HEK293 (cell line): ENCODE measurements around the gene PDLIM1.

Experiments
- BCL11B ChIP-seq: fragments of 450-650 bp; formaldehyde crosslinking; IDR thresholded peaks from 2 replicates; pipeline ENCODE4 v1.5.1; 2016; ENCODE audit warnings: low read depth, missing biosample characterization, missing genetic modification characterization
- IKZF3 ChIP-seq: fragments of 450-650 bp; IDR thresholded peaks from 2 replicates; pipeline ENCODE4 v1.5.0; 2018; ENCODE audit warnings: missing biosample characterization, mild to moderate bottlenecking, missing genetic modification characterization, moderate library complexity
- KLF16 ChIP-seq: fragments of 450-650 bp; formaldehyde crosslinking; IDR thresholded peaks from 2 replicates; pipeline ENCODE4 v1.5.1; 2017; ENCODE audit warnings: missing biosample characterization, missing genetic modification characterization
- MZF1 ChIP-seq: fragments of 450-650 bp; formaldehyde crosslinking; IDR thresholded peaks from 2 replicates; pipeline ENCODE4 v1.5.1; 2017; ENCODE audit warnings: missing biosample characterization, missing genetic modification characterization, borderline replicate concordance
- PRDM1 ChIP-seq: fragments of 450-650 bp; formaldehyde crosslinking; IDR thresholded peaks from 2 replicates; pipeline ENCODE4; 2016; ENCODE audit warnings: missing biosample characterization, missing genetic modification characterization
- SP7 ChIP-seq: fragments of 450-650 bp; formaldehyde crosslinking; IDR thresholded peaks from 2 replicates; pipeline ENCODE4 v1.5.1; 2016; ENCODE audit warnings: missing biosample characterization, missing genetic modification characterization
- ZBTB20 ChIP-seq: fragments of 450-650 bp; formaldehyde crosslinking; IDR thresholded peaks from 2 replicates; pipeline ENCODE4 v1.5.1; 2016; ENCODE audit warnings: missing biosample characterization, missing genetic modification characterization
- ZBTB8A ChIP-seq: fragments of 450-650 bp; formaldehyde crosslinking; IDR thresholded peaks from 2 replicates; pipeline ENCODE4 v1.5.1; 2016; ENCODE audit warnings: missing biosample characterization, missing genetic modification characterization
- ZNF169 ChIP-seq: fragments of 450-650 bp; formaldehyde crosslinking; IDR thresholded peaks from 2 replicates; pipeline ENCODE4 v1.5.1; 2016; ENCODE audit warnings: missing biosample characterization, missing genetic modification characterization
- ZNF184 ChIP-seq: fragments of 450-650 bp; IDR thresholded peaks from 2 replicates; pipeline ENCODE4 v1.5.1; 2018; ENCODE audit warnings: missing biosample characterization, mild to moderate bottlenecking, missing genetic modification characterization
- ZNF19 ChIP-seq: fragments of 450-650 bp; formaldehyde crosslinking; IDR thresholded peaks from 2 replicates; pipeline ENCODE4; 2016; ENCODE audit warnings: missing biosample characterization, missing genetic modification characterization, low read depth
- ZNF202 ChIP-seq: fragments of 450-650 bp; formaldehyde crosslinking; IDR thresholded peaks from 2 replicates; pipeline ENCODE4 v1.5.1; 2016; ENCODE audit warnings: missing biosample characterization, missing genetic modification characterization, borderline replicate concordance
- ZNF223 ChIP-seq: fragments of 450-650 bp; formaldehyde crosslinking; IDR thresholded peaks from 2 replicates; pipeline ENCODE4 v1.5.1; 2016; ENCODE audit warnings: missing biosample characterization, missing genetic modification characterization
- ZNF292 ChIP-seq: fragments of 450-650 bp; formaldehyde crosslinking; IDR thresholded peaks from 2 replicates; pipeline ENCODE4 v1.5.1; 2016; ENCODE audit warnings: low read depth, missing biosample characterization, missing genetic modification characterization, borderline replicate concordance
- ZNF335 ChIP-seq: fragments of 450-650 bp; formaldehyde crosslinking; conservative IDR thresholded peaks from 2 replicates; pipeline ENCODE4 v1.5.1; 2016; ENCODE audit warnings: missing biosample characterization, missing genetic modification characterization
- ZNF366 ChIP-seq: fragments of 450-650 bp; formaldehyde crosslinking; conservative IDR thresholded peaks from 2 replicates; pipeline ENCODE4 v1.5.1; 2016; ENCODE audit warnings: missing biosample characterization, missing genetic modification characterization
- ZNF48 ChIP-seq: fragments of 450-650 bp; formaldehyde crosslinking; IDR thresholded peaks from 2 replicates; pipeline ENCODE4 v1.5.1; 2016; ENCODE audit warnings: missing biosample characterization, missing genetic modification characterization
- ZNF501 ChIP-seq: fragments of 450-650 bp; formaldehyde crosslinking; IDR thresholded peaks from 2 replicates; pipeline ENCODE4 v1.5.1; 2016; ENCODE audit warnings: missing biosample characterization, missing genetic modification characterization
- ZNF558 ChIP-seq: fragments of 450-650 bp; formaldehyde crosslinking; IDR thresholded peaks from 2 replicates; pipeline ENCODE4 v1.5.1; 2016; ENCODE audit warnings: missing biosample characterization, missing genetic modification characterization
- ZNF560 ChIP-seq: fragments of 450-650 bp; formaldehyde crosslinking; IDR thresholded peaks from 2 replicates; pipeline ENCODE4 v1.5.1; 2017; ENCODE audit warnings: missing biosample characterization, missing genetic modification characterization, borderline replicate concordance
- ZNF571 ChIP-seq: fragments of 450-650 bp; formaldehyde crosslinking; IDR thresholded peaks from 2 replicates; pipeline ENCODE4 v1.5.0; 2017; ENCODE audit warnings: missing biosample characterization, missing genetic modification characterization
- ZNF610 ChIP-seq: fragments of 450-650 bp; formaldehyde crosslinking; IDR thresholded peaks from 2 replicates; pipeline ENCODE4 v1.5.1; 2016; ENCODE audit warnings: missing biosample characterization, missing genetic modification characterization, borderline replicate concordance
- ZNF621 ChIP-seq: fragments of 450-650 bp; formaldehyde crosslinking; IDR thresholded peaks from 2 replicates; pipeline ENCODE4 v1.5.1; 2017; ENCODE audit warnings: missing biosample characterization, missing genetic modification characterization
- ZNF629 ChIP-seq: fragments of 450-650 bp; formaldehyde crosslinking; IDR thresholded peaks from 2 replicates; pipeline ENCODE4 v1.5.1; 2017; ENCODE audit warnings: missing biosample characterization, missing genetic modification characterization
- ZNF658 ChIP-seq: fragments of 450-650 bp; formaldehyde crosslinking; IDR thresholded peaks from 2 replicates; pipeline ENCODE4; 2016; ENCODE audit warnings: missing biosample characterization, missing genetic modification characterization
- ZNF660 ChIP-seq: fragments of 450-650 bp; IDR thresholded peaks from 2 replicates; pipeline ENCODE4 v1.5.1; 2018; ENCODE audit warnings: missing biosample characterization, mild to moderate bottlenecking, missing genetic modification characterization
- ZNF664 ChIP-seq: fragments of 450-650 bp; formaldehyde crosslinking; IDR thresholded peaks from 2 replicates; pipeline ENCODE4 v1.5.1; 2016; ENCODE audit warnings: missing biosample characterization, missing genetic modification characterization
- TF ChIP-seq, protein P1 (sequence below): fragments of 450-650 bp; IDR thresholded peaks from 2 replicates; pipeline ENCODE4 v1.5.1; 2018; ENCODE audit warnings: missing biosample characterization, mild to moderate bottlenecking, missing genetic modification characterization
- TF ChIP-seq, protein P2 (sequence below): fragments of 450-650 bp; formaldehyde crosslinking; IDR thresholded peaks from 2 replicates; pipeline ENCODE4 v1.5.1; 2016; ENCODE audit warnings: missing biosample characterization, missing genetic modification characterization
- TF ChIP-seq, protein P3 (sequence below): fragments of 450-650 bp; formaldehyde crosslinking; conservative IDR thresholded peaks from 2 replicates; pipeline ENCODE4 v1.5.1; 2016; ENCODE audit warnings: low read depth, missing biosample characterization, missing genetic modification characterization
- TF ChIP-seq, protein P4 (sequence below): fragments of 450-650 bp; formaldehyde crosslinking; IDR thresholded peaks from 2 replicates; pipeline ENCODE4 v1.5.1; 2016; ENCODE audit warnings: missing biosample characterization, missing genetic modification characterization
- TF ChIP-seq, protein P5 (sequence below): fragments of 450-650 bp; formaldehyde crosslinking; IDR thresholded peaks from 2 replicates; pipeline ENCODE4 v1.5.1; 2016; ENCODE audit warnings: missing biosample characterization, missing genetic modification characterization

The PDLIM1 gene

DNA sequence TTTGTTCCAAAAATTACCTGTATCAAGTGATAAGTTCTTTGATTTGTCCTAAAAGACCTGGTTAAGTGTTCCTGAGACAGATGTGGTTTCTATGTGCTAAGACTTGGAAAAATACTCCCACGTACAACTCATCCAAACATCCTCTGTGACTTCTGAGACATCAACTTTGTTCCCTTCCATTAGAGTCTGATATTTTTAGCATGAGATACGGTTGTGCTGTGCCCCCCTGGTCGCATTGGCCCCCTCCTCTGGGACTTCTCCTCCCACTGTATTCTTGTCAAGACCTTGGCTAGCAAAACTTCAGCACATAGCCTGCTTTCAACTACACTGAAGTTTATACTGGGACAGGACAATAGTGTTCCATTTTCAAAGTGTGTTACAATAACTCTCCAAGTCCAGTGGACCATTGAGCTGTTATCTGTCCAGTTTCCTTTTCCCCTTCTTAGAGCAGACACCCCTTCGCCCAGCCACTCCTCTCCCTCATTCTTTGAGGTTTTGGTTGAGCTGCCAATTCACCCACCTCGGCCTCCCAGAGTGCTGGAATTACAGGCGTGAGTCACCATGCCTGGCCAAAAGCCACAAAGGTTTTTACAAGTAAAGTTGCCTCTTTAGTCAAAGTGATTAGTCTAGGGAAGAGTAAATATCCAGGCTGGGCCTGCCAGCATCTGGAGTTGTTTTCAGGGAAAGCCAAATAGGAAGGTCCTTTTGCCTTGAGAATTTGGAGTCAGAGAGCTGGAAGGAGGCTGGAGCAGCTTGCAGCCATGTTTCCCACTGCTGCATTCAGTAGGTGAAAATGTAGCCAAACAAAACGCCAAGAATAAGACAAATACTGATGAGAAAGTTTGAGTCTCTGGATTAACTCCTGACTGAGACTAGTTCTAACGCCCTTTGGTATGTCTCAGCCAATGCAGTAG lies 17.8 kb upstream of the PDLIM1 start (continued):
- TF ChIP-seq ZNF660 (tag by site-specific recombination) (peak; percentile 97), ZNF560 (tag by site-specific recombination) (no peak), MZF1 (peak; percentile 62; the same call in 1 of the 2 replicates), KLF16 (no peak), ZNF169 (tag by site-specific recombination) (no peak), ZNF621 (tag by site-specific recombination) (no peak), ZNF19 (tag by site-specific recombination) (no peak), ZNF184 (tag by site-specific recombination) (peak; percentile 70), ZNF571 (tag by site-specific recombination) (no peak), BCL11B (tag by site-specific recombination) (no peak; the same call in 1 of the 2 replicates), ZNF558 (tag by site-specific recombination) (peak; percentile 69; the same call in 1 of the 2 replicates), ZNF658 (no peak), ZNF292 (tag by site-specific recombination) (no peak), ZNF501 (tag by site-specific recombination) (peak; percentile 35; the same call in 1 of the 2 replicates), ZBTB20 (tag by site-specific recombination) (peak; percentile 38; the same call in 1 of the 2 replicates), ZNF48 (tag by site-specific recombination) (no peak), ZNF366 (peak; percentile 96), ZNF223 (no peak), ZNF629 (tag by site-specific recombination) (peak; percentile 84), PRDM1 (tag by site-specific recombination) (peak; percentile 94), ZNF610 (tag by site-specific recombination) (peak; percentile 83; the same call in 1 of the 2 replicates), ZBTB8A (0 out of 2 replicates have a peak, but pooled peaks have one; percentile 23), ZNF335 (peak; percentile 48; the same call in 1 of the 2 replicates), IKZF3 (tag by site-specific recombination) (peak; percentile 86), SP7 (tag by site-specific recombination) (peak; percentile 92), ZNF664 (tag by site-specific recombination) (no peak), ZNF202 (tag by site-specific recombination) (no peak)
- TF ChIP-seq, protein P1, sequence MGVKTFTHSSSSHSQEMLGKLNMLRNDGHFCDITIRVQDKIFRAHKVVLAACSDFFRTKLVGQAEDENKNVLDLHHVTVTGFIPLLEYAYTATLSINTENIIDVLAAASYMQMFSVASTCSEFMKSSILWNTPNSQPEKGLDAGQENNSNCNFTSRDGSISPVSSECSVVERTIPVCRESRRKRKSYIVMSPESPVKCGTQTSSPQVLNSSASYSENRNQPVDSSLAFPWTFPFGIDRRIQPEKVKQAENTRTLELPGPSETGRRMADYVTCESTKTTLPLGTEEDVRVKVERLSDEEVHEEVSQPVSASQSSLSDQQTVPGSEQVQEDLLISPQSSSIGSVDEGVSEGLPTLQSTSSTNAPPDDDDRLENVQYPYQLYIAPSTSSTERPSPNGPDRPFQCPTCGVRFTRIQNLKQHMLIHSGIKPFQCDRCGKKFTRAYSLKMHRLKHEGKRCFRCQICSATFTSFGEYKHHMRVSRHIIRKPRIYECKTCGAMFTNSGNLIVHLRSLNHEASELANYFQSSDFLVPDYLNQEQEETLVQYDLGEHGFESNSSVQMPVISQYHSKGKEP (tag by site-specific recombination), result peak; percentile 75; the same call in 1 of the 2 replicates
- TF ChIP-seq, protein P2, sequence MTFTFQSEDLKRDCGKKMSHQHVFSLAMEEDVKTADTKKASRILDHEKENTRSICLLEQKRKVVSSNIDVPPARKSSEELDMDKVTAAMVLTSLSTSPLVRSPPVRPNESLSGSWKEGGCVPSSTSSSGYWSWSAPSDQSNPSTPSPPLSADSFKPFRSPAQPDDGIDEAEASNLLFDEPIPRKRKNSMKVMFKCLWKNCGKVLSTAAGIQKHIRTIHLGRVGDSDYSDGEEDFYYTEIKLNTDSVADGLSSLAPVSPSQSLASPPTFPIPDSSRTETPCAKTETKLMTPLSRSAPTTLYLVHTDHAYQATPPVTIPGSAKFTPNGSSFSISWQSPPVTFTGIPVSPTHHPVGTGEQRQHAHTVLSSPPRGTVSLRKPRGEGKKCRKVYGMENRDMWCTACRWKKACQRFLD (tag by site-specific recombination), result no peak
- TF ChIP-seq, protein P3, sequence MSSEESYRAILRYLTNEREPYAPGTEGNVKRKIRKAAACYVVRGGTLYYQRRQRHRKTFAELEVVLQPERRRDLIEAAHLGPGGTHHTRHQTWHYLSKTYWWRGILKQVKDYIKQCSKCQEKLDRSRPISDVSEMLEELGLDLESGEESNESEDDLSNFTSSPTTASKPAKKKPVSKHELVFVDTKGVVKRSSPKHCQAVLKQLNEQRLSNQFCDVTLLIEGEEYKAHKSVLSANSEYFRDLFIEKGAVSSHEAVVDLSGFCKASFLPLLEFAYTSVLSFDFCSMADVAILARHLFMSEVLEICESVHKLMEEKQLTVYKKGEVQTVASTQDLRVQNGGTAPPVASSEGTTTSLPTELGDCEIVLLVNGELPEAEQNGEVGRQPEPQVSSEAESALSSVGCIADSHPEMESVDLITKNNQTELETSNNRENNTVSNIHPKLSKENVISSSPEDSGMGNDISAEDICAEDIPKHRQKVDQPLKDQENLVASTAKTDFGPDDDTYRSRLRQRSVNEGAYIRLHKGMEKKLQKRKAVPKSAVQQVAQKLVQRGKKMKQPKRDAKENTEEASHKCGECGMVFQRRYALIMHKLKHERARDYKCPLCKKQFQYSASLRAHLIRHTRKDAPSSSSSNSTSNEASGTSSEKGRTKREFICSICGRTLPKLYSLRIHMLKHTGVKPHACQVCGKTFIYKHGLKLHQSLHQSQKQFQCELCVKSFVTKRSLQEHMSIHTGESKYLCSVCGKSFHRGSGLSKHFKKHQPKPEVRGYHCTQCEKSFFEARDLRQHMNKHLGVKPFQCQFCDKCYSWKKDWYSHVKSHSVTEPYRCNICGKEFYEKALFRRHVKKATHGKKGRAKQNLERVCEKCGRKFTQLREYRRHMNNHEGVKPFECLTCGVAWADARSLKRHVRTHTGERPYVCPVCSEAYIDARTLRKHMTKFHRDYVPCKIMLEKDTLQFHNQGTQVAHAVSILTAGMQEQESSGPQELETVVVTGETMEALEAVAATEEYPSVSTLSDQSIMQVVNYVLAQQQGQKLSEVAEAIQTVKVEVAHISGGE (tag by site-specific recombination), result no peak; the same call in 1 of the 2 replicates
- TF ChIP-seq, protein P4, sequence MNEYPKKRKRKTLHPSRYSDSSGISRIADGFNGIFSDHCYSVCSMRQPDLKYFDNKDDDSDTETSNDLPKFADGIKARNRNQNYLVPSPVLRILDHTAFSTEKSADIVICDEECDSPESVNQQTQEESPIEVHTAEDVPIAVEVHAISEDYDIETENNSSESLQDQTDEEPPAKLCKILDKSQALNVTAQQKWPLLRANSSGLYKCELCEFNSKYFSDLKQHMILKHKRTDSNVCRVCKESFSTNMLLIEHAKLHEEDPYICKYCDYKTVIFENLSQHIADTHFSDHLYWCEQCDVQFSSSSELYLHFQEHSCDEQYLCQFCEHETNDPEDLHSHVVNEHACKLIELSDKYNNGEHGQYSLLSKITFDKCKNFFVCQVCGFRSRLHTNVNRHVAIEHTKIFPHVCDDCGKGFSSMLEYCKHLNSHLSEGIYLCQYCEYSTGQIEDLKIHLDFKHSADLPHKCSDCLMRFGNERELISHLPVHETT (tag by site-specific recombination), result peak; percentile 62
- TF ChIP-seq, protein P5, sequence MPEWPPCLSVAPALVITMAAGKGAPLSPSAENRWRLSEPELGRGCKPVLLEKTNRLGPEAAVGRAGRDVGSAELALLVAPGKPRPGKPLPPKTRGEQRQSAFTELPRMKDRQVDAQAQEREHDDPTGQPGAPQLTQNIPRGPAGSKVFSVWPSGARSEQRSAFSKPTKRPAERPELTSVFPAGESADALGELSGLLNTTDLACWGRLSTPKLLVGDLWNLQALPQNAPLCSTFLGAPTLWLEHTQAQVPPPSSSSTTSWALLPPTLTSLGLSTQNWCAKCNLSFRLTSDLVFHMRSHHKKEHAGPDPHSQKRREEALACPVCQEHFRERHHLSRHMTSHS (tag by site-specific recombination), result no peak
